ENCODE data around the gene GRXCR1.

Gene GRXCR1

DNA sequence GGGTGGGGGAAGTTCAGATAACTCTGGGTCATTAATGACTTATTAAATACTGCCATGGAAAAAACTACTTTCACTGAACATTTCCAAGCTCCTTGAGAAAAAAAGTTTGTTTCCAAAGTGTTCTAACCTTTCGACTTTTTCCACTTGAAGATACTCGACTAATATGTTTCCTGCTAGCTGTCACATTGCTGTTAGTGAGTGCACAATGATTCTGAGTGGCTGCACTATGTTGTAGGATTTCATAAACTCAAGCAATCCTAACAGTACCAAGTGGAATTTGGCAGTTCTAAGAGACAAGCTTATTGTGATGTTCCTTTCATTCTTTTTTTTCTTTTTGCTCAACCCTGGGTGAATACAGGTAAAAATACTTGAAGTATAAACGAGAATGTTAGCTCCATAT, 33.4 kb downstream of the GRXCR1 start:
- intact Hi-C loops (cut with DNase I), result no loop called here
- DNase-seq, result no peak

DNA sequence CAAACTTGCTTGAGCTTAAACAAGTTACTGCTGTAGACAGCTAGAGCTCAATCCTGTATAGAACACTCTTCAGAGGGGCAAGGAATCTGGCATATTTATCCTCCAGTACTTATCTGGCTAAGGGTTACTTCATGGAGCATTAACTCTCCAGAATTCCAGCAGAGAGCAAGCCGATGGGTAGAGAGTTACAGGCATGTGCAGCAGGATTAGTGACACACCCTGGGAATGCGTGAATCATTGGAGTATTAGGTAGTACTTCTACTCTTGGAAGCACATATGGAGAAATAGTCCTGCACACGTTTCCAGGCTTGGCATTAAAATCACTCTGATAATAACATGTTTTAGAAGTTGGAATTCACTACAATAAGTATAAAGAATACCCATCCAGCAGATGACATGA, 35.4 kb downstream of the GRXCR1 start:
- DNase-seq, result no peak
- intact Hi-C loops (cut with DNase I), result no loop called here

DNA sequence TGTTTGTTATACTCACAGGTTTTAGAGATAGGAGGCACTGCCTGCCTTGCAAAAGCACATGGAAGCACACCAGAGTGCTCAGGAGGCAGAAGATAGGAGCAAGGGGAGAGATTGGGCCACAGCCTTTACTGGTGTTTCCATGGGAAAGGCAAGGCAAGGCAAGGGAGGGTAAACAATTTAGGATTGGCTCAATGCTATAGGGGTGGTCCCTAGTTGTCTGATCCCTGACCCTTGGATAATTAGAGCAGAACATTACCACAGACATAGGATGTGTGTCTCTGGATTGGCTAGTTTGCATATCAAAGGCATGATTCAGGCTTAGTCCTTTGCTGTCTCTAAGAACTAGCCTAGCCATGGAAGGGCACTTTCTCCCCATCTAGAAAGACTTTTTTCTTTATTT, 36.1 kb downstream of the GRXCR1 start:
- intact Hi-C loops (cut with DNase I), result no loop called here
- DNase-seq, result no peak

DNA sequence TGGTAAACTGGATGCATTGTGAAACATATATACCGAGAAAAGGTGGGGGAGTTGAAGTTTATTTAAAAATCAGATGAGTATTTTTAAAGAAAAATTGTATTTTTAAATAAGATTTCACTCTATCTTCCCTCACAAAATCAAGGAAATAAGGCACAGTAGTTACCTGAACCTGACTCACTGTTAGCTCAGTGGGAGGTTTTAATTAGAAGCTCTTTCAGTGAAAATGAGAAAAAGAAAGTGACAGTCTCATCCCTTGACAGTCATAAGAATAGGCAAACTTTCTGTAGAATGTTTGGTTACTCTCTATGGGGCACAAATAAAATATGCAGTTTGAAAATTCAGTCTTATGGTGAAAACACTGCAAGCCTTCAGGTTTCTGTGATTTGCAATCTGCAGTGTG, 49.7 kb downstream of the GRXCR1 start:
- DNase-seq, result no peak
- intact Hi-C loops (cut with DNase I), result no loop called here

DNA sequence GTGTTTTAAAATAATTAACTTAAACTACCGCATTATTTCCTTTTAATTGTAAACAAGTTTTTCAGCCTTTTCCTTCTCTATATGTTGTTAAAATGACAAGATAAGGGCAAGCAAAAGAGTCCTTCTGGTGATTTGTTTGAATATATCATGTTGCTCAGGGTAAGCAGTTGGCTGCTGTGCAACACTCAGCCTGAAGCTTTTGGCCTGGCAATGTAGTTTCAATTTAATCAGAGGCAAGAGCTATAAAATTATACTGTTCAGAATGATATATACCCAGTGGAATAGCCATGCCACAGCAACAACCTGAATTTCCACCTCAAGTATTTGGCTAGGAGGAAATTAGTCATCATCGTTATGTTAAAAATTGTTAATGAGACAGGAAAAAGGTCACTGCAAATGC, 53.4 kb downstream of the GRXCR1 start:
- no peak for DNase-seq
- intact Hi-C loops (cut with DNase I), result no loop called here

DNA sequence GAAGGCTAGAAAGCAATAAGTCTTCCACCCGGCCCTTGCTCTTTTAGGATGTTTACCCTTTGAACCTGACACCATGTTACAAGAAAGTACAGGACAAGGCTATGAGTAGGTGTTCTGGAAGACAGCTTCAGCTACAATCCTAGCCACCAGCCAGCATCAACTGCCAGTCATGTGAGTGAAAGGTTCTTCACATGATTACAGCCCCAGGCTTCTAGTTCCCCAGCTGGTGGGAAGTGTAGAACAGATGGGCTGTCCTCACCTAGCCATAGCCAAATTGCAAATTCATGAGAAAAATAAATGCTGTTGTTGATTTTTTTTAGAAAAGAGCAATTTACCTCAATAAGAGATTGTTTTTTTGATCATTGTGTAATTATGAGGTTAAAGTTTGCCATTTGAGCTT, 60.8 kb downstream of the GRXCR1 start:
- no peak for DNase-seq
- intact Hi-C loops (cut with DNase I), result no loop called here

DNA sequence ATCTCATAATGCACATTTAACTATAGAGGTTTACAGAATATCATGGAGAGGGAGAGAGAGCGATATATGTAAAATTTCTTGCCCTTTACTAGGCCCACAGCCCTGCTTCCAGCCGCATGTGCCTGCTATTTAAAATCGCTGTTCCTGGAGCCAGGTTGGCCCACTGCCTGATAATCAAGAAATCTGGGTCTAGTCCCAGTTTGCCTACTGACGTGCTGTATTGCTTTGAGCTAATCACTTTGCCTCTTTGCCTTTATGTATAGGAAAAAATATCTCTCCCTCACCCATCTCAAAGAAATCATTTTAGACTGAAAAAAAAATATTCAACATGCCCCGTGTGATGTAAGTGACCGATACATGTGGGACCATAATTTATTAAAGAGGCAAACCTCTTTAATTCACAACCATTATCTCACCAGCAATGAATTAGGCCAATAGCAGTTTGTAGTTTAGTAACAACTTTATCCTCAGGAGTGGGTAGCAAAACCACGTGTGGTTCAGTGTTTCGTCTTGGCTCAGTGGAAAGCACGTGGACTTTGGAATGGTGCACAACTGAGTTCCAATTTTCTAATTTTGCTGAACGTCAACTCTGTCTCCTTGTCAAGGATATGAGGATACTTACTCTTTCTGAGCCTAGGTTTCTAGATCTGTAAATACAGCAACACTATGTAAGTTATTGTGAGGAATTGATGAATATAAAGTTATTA, 62.6 kb downstream of the GRXCR1 start:
- DNase-seq, result peak in 9 of 10 donors; percentile 14 to 88 (median 30)
- intact Hi-C loops (cut with DNase I), result no loop called here

DNA sequence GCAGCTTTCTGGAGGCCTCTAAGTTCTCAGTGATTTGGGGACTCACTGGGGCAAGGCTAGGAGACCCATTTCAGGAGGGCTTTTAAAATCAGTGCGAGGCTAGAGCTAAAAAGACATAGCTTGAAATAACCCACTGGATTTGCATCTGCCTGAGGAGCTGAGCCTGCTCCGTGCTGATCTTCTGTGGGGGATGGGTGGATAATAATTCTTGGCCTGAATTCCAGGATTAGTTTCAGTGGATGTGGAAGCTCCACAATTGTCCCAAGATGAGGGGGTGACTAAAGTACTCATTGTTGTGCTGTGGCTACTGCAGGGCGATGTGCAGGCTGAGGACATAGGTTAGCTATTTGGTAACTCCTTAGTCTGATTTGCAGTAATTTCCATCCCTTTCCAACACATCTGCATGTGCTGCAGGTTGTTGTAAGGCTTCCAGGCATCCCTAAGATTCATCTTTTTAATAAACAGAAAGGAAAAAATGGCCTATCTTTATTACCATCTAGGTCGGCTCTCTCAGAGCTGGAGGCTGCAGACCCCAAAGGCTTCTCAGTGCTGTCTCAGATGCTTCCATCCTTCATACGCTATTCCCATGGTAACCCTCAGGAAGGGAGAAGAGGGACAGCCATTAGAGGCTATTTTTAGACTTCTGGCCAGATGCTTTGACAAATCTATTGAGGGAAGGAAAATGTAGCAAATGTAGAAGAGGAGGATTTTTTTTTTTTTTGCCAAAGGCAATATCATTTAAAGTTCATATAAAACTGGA, 63.4 kb downstream of the GRXCR1 start:
- intact Hi-C loops (cut with DNase I), result no loop called here
- no peak for DNase-seq

DNA sequence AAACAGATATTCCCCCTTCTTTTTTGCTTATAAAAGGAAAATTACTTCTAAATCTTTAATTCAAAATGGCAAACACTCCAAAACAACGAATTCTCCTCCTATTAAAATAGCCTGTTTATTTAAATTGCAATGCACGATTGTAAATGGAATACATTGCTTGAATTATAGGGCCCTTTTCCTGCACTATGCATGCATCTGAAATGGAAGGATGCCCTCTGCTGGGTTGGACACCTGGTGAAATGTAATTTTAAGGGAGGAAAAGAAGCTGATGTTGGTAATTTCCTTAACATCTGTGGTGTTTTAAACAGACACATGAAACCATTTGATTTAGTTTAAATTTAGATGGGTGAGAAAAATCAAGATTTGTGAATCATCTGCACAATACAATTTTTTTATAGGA, 72.8 kb downstream of the GRXCR1 start:
- peak in 5 of 10 donors; percentile 10 to 79 (median 32) for DNase-seq

DNA sequence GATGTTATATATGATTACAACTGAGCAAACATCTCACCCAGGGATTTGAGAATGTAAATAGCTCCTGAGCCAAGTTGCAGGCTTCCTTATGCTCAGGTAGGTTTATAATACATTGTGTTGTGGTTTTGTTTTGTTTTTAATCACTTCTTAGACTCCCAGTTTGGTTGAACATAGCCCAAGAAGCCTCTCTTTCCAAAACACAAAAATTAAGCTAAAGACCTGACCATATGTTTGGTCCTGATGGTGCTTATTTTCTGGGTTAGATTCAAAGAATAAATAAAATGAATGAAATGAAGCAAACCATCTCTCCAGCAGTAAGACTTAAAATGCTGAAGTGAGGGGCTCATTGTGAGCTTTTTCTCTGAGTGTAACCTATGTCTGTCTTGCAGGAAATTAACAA, 93.5 kb downstream of the GRXCR1 start:
- DNase-seq, result no peak
- intact Hi-C loops (cut with DNase I), result no loop called here

More for the DNA sequence above, 72.8 kb downstream of the GRXCR1 start:
- intact Hi-C loops (cut with DNase I), result loop anchor here (10.0 kb wide), 1 partner anchor 401 kb away; no protein-coding TSS in a partner anchor

DNA sequence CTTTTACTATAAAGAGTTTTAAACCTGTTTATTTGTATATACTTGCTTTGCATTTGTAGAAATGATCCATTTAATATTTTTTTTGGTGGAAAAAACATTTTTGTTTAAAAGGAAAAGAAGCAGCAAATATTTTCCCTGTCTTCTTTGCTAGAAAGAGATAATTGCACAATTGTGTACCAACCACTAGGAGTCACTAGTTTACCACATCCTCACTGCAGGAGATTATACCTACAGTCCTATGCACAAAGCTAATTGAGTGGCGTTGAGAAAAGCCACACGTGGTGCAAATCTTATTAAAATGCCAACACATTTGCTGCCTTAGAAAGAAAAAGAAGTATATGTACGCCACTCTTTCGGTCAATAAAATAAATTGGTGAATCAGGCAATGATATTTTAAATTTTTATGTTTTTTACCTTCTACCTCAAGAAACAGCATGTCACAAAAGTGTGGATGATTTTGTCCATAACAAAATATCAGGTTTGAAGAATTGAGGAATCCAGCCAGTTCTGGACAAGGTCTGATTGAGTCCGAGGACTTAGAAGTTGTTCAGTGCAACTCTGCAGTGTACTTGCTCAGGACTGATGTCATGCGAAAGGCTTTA, 102.9 kb downstream of the GRXCR1 start:
- intact Hi-C loops (cut with DNase I), result loop anchor here (2.0 kb wide), 1 partner anchor 1633 kb away; no protein-coding TSS in a partner anchor
- no peak for DNase-seq

DNA sequence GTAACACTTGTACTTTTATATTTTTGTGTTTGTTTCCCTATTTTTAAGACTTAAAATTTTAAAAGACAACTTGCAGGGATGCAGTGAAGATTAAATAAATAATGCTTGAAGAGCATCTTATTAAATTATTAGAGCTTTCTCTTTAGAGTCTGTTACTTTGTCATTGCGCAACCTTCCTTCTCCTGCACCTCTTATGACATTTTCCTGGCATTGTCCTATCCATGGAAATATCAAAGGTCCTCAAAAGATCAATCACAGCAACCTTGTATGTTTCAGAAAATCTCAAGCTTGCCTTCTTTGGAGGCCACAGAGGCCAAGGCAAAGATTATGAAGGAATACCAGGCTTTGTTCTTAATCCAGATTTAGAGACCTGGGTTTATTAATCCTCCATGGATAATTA, 116.3 kb downstream of the GRXCR1 start:
- no peak for DNase-seq
- intact Hi-C loops (cut with DNase I), result no loop called here

DNA sequence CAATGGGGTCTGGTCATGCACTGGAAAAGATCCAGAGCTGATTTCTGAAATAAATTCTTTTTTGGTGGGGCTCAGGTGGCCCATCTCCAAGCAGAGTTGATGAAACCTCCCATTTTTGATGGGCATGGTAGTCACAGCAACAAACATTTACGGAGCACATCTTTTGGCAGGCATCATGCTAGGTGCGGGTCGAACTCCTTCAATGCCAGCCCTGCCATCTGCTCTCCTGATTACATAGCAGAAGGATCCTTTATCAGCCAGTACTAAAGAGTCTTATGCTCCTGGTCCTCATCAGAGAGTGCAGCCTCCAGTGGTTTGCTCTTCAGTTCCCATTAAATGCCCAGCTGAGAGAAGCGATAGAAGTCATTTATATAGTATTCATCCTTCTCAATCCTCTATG, 121.7 kb downstream of the GRXCR1 start:
- intact Hi-C loops (cut with DNase I), result no loop called here

DNA sequence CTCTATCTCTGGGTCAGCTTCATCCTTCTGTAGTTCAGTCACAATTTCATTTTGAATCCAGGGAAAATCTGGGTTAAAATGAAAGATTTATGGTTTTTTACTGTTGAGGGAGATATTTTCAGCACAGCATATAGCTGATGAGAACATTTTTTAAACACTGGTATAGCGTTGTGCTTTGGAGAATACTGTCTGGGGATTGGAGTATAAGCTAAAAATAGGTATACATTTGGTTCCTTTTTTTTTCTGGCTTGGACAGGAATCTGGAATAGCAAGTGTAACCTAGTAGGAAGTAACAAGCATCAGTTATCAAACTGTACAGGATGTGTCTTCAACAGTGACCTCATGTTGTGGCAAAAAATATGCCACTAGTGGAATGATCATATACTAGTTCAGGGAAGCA, 149.1 kb downstream of the GRXCR1 start:
- DNase-seq, result no peak
- intact Hi-C loops (cut with DNase I), result no loop called here

More for the DNA sequence above, 121.7 kb downstream of the GRXCR1 start:
- no peak for DNase-seq

DNA sequence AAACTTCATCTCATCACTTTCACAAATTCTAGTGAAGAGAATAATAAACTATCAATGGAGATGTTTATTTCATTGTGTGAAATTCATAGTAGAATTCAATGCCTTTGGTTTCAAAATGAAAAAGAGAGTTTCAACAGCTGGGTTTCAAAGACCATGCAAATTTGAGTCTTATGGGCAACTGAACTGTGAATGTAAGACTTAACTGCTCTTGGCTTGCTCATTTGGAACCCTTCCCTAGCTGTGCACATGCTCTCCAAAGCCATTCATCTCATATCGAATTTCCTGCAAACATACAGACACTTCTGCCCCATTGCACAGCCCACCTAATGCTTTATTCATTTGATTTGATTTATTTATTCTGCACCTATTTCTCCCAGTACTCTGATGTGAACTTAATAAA, 154.5 kb downstream of the GRXCR1 start:
- DNase-seq, result no peak
- intact Hi-C loops (cut with DNase I), result no loop called here

DNA sequence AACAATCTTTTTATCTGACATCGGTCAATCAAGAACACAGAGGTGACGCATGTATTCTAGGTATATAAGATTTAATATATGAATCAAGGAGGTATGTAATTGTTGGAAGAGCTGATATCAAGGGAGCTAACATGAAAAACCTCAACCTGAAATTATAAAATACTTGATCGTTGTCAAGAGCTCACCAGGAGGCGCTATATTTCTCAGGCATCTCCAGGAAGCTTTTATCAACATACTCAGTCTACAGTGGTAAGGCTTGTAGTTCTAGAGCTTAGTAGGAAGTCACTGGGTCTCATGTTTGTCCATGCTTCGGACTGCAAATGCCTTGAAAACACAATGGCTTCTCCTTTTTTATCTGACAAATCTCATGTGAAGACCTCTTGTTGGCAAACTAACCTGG, 156.1 kb downstream of the GRXCR1 start:
- DNase-seq, result no peak
- intact Hi-C loops (cut with DNase I), result no loop called here

DNA sequence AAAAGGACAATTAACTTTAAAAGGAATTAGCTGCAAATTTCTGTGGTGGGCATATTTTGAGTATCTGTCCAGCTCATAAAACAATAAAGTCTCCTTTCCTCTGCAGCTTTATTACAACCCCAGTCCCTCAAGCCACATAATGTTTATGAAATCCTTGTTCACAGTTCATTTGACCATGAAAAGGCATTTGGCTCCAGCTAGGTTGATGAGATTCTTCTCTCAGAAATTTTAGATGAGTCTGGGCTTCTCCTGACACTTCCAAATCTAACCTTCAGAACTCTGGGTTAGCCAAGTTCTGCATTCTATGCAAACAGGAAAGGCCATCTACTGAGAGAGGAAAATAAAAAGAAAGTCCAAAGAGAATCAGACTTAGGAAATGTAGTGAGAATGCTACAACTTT, 156.8 kb downstream of the GRXCR1 start:
- intact Hi-C loops (cut with DNase I), result no loop called here
- no peak for DNase-seq

DNA sequence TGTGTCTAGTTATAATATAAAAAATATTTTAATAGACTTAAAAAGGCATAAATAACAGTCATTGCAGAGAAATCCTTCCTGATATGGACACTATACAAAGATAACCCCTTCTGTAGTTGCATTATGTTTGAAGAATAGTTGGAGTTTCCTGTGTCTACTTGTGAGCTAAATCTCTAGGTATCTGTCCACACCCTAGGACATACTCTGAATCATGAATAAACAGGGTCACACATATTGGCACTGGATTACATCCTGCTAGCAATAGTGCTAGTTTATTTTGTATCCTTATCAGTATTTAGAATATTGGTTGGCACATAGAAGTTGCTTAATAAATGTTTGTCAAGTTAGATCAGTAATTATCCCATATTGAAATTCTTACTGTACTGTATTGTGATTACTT, 173.9 kb downstream of the GRXCR1 start:
- intact Hi-C loops (cut with DNase I), result no loop called here
- DNase-seq, result no peak

DNA sequence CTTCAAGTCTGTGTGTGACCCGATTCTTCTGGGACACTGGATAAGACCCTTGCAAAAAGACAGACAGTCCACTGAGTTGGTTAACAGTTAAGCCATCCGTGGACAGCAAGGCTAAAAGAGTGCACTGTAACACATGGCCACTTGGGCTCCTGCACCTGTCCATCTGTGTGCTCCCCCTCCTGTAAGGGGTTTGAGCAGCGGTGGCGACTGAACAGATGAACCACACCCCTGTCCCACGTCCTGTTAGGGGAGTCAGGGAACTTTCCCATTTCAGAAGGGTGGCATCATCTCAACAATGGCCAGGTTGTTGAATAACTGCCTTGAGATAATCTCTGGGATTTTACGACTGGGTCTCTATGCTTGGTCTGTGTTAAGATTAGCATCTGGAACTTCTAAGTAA, 178.6 kb downstream of the GRXCR1 start:
- DNase-seq, result no peak
- intact Hi-C loops (cut with DNase I), result no loop called here
